Gastroesophageal sphincter (tissue), 4 donors: ENCODE measurements around the gene ACTL8. TPM values are rescaled to one million over a fixed set of nuclear protein-coding genes. Genes with fewer than 3 reads are reported as not detected.

Source experiments
- ATAC-seq: fragments of 150-250 bp; one replicate; pipeline ENCODE4 v1.9.1; 2016; ENCODE audit warnings: mild to moderate bottlenecking, moderate library complexity
- H3K27ac ChIP-seq, 4 donors: fragments of 200-600 bp; sonication (generic) in 3 of 4; 1 replicate in 3 of 4; 2 replicates in 1 of 4; pipeline ENCODE4 v1.5.1; 2016 to 2019
- H3K27me3 ChIP-seq: fragments of 200-600 bp; sonication (generic); one replicate; pipeline ENCODE4 v1.5.1; 2019
- H3K36me3 ChIP-seq, 2 donors: fragments of 200-600 bp; sonication (generic); one replicate each; pipeline ENCODE4 v1.5.1; 2019; ENCODE audit warnings: control low read depth in 1 of 2
- H3K4me1 ChIP-seq, 3 donors: fragments of 200-600 bp; sonication (generic); 1 replicate in 2 of 3; 2 replicates in 1 of 3; pipeline ENCODE4 v1.5.1; 2016 to 2019; ENCODE audit warnings: control low read depth in 2 of 3
- H3K4me3 ChIP-seq, 2 donors: fragments of 200-600 bp; sonication (generic); one replicate each; pipeline ENCODE4 v1.5.1; 2019; ENCODE audit warnings: mild to moderate bottlenecking in 1 of 2, moderate library complexity in 1 of 2
- H3K9me3 ChIP-seq, 3 donors: fragments of 200-600 bp; sonication (generic); one replicate each; pipeline ENCODE4 v1.5.1; 2017 to 2019; ENCODE audit warnings: control low read depth in 2 of 3
- EP300 ChIP-seq: sonication (generic); formaldehyde crosslinking; IDR thresholded peaks from one replicate; pipeline ENCODE4 v1.6.1; 2017; ENCODE audit warnings: antibody characterized with exemption, mild to moderate bottlenecking
- POLR2A ChIP-seq, 2 donors: fragments of 450-650 bp; IDR thresholded peaks; one replicate each; pipeline ENCODE4 v1.6.1; 2017; ENCODE audit warnings: antibody characterized with exemption in 2 of 2, mild to moderate bottlenecking in 2 of 2, moderate library complexity in 1 of 2
- POLR2AphosphoS5 ChIP-seq: sonication (generic); formaldehyde crosslinking; IDR thresholded peaks from one replicate; pipeline ENCODE4 v1.6.1; 2017; ENCODE audit warnings: antibody characterized with exemption
- WGBS, 2 donors: methylation state at CpG; one replicate each; pipeline ENCODE4 v1.1.5; 2018; ENCODE audit warnings: low coverage in 1 of 2; 5-methylcytosine and 5-hydroxymethylcytosine counted together
- total RNA-seq, 4 donors: library from RNA; depleted of rRNA; stranded (reverse); fragments of >200 nt; gene quantifications; one replicate each; pipeline ENCODE4 v1.1.0, GENCODE V29; 2016
- TF ChIP-seq, protein P1 (sequence below), 4 experiments: fragments of 200-600 bp in 2 of 4; fragments of 450-650 bp in 2 of 4; sonication (generic) in 1 of 4; IDR thresholded peaks; one replicate each; pipeline ENCODE4 v1.5.1; 2017 to 2019; ENCODE audit warnings: antibody characterized with exemption in 4 of 4, mild to moderate bottlenecking in 2 of 4, moderate library complexity in 2 of 4

The ACTL8 gene
- total RNA-seq, 4 donors from 2014 or later: not detected

DNA sequence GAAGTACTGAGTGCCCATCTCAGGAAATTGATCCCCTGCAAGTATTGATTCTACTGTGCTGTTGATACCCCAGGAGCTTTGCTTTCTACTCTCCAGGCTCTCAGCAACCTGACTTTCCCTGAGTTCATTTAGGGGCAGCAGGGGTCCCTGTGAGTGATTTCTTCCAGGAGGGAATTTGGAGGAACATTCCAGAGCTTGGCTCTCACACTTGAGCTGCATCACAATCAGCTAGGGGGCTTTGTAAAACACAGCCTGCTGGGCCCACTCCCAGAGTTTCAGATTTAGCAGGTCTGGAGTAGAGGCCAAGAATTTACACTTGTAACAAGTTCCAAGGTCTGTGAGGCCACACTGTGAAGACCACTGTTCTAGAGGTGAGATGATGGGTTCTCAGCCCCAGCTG, 16.1 kb upstream of the ACTL8 start:
- H3K36me3 ChIP-seq: no peaks in the 10 kb centered on the region
- ATAC-seq: no peak
- H3K4me3 ChIP-seq: no peak overlapping the region
- H3K9me3 ChIP-seq: no peaks in the 10 kb centered on the region
- peaks cover 0 to 11% (median 0%) of the 10 kb centered on the region in 3 donors for H3K4me1 ChIP-seq
- H3K27me3 ChIP-seq: peaks cover 57% of the 10 kb centered on the region
- TF ChIP-seq EP300: no peak
- no peak for TF ChIP-seq POLR2A (IDR thresholded peaks at IDR 0.05)
- TF ChIP-seq, protein P1, sequence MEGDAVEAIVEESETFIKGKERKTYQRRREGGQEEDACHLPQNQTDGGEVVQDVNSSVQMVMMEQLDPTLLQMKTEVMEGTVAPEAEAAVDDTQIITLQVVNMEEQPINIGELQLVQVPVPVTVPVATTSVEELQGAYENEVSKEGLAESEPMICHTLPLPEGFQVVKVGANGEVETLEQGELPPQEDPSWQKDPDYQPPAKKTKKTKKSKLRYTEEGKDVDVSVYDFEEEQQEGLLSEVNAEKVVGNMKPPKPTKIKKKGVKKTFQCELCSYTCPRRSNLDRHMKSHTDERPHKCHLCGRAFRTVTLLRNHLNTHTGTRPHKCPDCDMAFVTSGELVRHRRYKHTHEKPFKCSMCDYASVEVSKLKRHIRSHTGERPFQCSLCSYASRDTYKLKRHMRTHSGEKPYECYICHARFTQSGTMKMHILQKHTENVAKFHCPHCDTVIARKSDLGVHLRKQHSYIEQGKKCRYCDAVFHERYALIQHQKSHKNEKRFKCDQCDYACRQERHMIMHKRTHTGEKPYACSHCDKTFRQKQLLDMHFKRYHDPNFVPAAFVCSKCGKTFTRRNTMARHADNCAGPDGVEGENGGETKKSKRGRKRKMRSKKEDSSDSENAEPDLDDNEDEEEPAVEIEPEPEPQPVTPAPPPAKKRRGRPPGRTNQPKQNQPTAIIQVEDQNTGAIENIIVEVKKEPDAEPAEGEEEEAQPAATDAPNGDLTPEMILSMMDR (IDR thresholded peaks at IDR 0.05): no peak
- TF ChIP-seq POLR2AphosphoS5: no peak
- no peak overlapping the region for H3K27ac ChIP-seq

DNA sequence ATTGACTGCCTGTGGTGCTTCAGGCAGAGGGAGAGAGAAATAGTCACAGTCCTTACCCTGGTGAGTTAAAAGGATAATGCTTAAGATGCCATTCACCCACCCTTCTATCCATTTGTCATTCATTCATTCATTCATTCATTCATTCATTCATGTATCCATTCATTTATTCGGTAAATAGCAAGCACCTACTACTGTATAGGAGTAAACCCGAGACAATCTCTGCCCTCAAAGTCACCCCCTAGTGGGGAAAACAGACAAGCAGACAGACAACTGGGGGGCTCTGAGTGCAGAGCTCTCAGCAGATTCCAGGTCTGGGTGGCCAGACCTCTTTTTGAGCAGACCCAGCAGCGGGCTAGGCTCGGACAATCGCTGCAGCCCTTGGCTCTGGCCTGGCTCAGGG, 14.1 kb upstream of the ACTL8 start:
- H3K27me3 ChIP-seq: peaks cover 49% of the 10 kb centered on the region
- TF ChIP-seq, protein P1 (IDR thresholded peaks at IDR 0.05): no peak
- no peak for TF ChIP-seq POLR2AphosphoS5
- TF ChIP-seq POLR2A (IDR thresholded peaks at IDR 0.05): no peak
- TF ChIP-seq EP300: no peak

DNA sequence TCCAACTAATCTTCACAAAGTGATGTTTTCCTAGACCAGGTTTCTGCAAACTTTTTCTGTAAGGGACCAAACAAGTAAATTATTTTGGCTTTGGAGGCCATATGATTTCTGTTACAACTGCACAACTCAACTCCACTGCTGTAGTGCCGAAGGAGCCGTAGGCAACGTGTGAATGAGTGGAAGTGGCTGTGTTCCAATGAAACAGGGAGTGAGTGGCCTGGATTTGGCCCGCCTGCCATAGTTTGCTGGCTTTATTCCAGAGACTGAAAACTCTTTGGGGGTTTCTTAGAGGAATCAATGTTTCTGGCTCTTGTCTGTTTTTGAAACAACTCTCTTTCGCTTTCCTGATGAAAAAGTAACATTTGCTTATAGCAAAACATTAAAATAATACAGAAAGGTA, 12.6 kb upstream of the ACTL8 start:
- Histone ChIP-seq H3K4me1 (peaks cover 0 to 11% (median 0%) of the 10 kb centered on the region in 3 donors), H3K27me3 (peaks cover 36% of the 10 kb centered on the region), H3K4me3 (no peak overlapping the region), H3K27ac (no peak overlapping the region), H3K36me3 (no peaks in the 10 kb centered on the region), H3K9me3 (no peaks in the 10 kb centered on the region)
- no peak for ATAC-seq
- TF ChIP-seq POLR2A (IDR thresholded peaks at IDR 0.05) (no peak), POLR2AphosphoS5 (no peak), EP300 (no peak)
- TF ChIP-seq, protein P1 (IDR thresholded peaks at IDR 0.05): no peak
- 5 to 23% methylated on average over 4 of the region's 5 CpGs for WGBS, 2 donors

More for the DNA sequence above, 14.1 kb upstream of the ACTL8 start:
- peaks cover 0 to 11% (median 0%) of the 10 kb centered on the region in 3 donors for H3K4me1 ChIP-seq
- 34 to 75% methylated on average over 2 of the region's 5 CpGs for WGBS, 2 donors
- ATAC-seq: no peak
- no peak overlapping the region for H3K4me3 ChIP-seq
- H3K36me3 ChIP-seq: no peaks in the 10 kb centered on the region
- H3K27ac ChIP-seq: no peak overlapping the region
- no peaks in the 10 kb centered on the region for H3K9me3 ChIP-seq

DNA sequence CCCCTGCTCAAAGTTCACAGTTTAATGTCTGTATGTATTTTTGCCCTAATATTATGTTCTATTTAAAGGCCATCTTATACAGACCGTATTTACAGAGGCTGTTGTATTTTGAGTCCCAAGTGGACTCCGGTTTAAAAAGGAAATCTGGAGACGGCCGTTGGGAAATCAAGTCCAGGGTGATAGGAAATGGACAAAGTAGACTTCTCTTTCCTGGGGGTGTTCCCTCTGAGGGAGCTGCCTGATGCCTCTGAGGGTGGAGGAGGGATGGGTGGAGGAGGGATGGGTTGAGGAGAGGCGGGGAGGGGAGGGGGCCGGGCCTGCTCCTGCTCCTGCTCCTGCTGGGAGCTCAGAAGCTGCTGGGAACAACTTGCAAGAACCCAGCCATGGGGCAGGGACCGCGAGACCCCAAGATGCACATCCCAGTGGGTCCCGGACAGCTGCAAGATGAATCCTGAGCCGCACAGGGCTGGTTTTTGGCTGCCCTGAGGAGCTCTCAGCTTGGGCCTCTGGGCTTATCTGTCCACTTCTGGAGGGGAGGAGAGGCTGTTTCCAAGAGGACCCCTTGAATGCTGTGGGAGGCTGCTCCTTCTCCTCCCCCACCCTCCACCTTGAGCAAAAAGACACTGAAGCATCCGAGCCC, 12.0 kb upstream of the ACTL8 start:
- no peak for ATAC-seq
- Histone ChIP-seq H3K27me3 (peaks cover 36% of the 10 kb centered on the region), H3K4me3 (no peak overlapping the region), H3K4me1 (peaks cover 0 to 11% (median 0%) of the 10 kb centered on the region in 3 donors), H3K9me3 (no peaks in the 10 kb centered on the region), H3K27ac (no peak overlapping the region), H3K36me3 (no peaks in the 10 kb centered on the region)
- no peak for TF ChIP-seq EP300
- TF ChIP-seq POLR2A (IDR thresholded peaks at IDR 0.05): no peak
- no peak for TF ChIP-seq POLR2AphosphoS5
- TF ChIP-seq, protein P1 (IDR thresholded peaks at IDR 0.05): no peak
- 21 to 27% methylated on average over 4 to 6 of the region's 11 CpGs for WGBS, 2 donors

DNA sequence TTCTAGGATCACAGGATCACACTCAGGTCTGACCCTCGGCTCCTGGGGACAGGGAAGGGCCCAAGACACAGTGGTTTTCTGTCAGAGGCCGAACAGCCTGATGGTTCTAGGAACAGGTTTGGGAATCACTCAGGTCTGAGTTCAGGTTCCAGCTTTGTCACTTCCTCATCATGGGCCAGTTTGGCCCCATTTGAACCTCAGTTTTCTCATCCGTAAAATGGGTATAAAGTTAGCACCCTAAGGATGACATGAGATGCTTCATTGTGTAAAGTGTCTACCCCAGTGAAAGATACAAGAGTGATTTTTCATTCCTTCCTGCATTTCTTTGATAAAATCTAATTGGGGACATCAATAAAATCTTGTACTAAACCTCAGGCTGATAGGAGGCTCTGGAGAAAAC, 11.2 kb upstream of the ACTL8 start:
- 100% methylated on average over 3 of the region's 3 CpGs; no CpG with 5 or more reads in 1 of the 2 donors for WGBS, 2 donors
- Histone ChIP-seq H3K27ac (no peak overlapping the region), H3K4me3 (no peak overlapping the region), H3K9me3 (no peaks in the 10 kb centered on the region), H3K4me1 (peaks cover 0 to 11% (median 0%) of the 10 kb centered on the region in 3 donors), H3K27me3 (peaks cover 42% of the 10 kb centered on the region), H3K36me3 (no peaks in the 10 kb centered on the region)
- ATAC-seq: no peak
- TF ChIP-seq POLR2A (IDR thresholded peaks at IDR 0.05) (no peak), POLR2AphosphoS5 (no peak), EP300 (no peak)
- TF ChIP-seq, protein P1 (IDR thresholded peaks at IDR 0.05): no peak
